Activated T-cell treated with anti-CD3 and anti-CD28 coated beads, Interleukin-2, amount 50 U/mL, for 48 hours (primary cell): ENCODE data around the gene HNRNPL.
A peak's percentile ranks its signal among the peaks of the same experiment; 100 is the strongest.
"Not testable (repeated sequence)": the region's sequence is repeated elsewhere in the genome, so short reads cannot be mapped to it uniquely, and the experiment has no call there.

Experiments
- DNase-seq, 2 experiments: peaks; one replicate each; pipeline ENCODE4 v3.0.0-alpha.2; 2020

The HNRNPL gene

DNA sequence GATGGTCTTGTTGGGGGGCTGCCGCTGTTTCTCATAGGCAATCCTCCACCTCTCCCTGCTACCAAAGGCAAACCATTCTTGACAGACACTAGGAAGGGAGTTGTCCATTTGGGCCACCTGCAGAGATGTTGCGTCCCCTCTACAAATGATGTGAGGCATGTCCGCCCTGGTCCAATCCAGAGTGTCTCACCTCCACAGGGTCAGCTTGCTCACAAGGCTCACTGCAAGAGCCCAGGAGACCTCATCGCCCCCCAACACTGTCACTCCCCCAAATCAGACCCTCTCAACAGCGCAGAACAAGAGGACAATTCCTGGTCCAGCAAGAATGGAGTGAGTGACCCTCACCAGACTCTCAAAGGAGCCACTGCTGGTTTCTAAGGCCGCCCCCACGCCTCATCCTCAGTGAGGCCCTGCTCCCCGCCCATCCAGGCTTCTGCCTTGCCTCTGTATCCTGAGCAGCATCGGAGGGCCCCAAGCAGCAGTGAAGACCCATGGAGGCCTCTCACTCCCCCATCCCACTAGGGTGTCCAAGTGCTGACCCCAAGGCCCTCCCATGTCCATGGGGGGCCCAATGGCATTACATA, 6.5 kb downstream of the HNRNPL start:
- DNase-seq, result no peak

DNA sequence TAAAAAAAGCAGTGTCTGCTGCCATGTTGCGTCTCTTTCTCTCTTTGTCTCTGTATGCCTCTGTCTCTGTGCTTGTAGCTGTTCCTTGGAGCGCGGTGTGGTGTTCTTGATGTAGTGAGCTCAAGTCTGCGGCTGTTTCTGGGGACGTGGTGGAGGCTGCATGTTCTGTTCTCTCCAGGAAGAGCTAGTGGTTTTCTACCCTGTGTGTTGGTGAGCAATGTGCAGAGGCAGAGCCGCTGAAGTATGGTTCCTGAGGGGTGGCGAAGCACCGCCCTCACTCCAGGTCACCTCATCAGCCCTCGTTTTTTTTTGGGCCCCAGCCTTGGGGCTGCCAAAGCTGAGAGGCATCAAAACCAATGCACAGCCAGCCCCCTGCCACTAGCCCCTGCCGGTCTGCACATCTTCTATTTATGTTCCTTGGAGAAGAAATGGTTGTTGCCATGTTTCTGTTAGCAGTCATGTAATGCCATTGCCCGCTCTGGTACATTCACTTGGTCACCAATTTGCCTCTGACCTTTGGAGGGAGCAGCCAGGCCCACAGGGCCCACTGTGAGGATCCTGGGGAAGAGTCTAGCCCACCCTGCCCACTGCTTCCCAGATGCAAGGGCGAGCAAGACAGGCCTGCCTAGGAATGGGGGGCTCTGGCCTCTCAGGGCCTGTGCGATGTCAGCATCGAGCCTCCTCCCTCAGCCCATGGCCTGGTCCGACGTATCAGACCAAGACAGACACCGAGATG, 7.2 kb downstream of the HNRNPL start:
- DNase-seq, result peak; percentile 66 to 75

DNA sequence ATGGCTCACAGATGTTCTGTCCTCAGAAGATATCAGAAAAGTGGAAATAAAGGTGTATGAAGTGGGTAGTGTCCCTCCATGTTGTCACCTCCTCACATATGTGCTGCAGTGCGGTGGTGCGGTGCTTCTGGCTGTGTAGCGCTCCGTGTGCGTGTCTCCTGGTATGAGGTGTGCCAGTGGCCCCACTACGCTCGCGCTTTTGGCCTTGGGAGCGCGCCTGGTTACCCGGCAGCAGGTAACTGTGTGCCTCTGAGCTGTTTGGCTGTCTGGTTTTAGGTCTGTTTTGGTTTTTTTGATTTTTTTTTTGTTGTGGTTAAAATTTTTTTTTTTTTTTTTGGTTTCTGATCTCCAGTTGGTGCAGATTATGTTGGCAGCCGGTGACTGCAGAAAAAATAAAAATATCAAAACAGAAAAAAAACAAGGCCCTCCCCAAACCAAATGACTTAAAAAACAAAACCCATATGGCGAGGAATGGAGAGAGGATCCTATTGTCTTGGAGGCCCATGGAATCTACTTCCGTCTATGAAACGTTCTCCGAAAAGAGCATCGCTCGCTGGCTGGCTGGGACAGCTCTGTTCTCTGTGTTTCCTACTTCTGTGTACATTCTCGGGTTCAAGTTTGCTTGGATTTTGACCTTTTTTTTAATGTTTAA, 7.9 kb downstream of the HNRNPL start:
- DNase-seq, result peak; percentile 34 to 44

DNA sequence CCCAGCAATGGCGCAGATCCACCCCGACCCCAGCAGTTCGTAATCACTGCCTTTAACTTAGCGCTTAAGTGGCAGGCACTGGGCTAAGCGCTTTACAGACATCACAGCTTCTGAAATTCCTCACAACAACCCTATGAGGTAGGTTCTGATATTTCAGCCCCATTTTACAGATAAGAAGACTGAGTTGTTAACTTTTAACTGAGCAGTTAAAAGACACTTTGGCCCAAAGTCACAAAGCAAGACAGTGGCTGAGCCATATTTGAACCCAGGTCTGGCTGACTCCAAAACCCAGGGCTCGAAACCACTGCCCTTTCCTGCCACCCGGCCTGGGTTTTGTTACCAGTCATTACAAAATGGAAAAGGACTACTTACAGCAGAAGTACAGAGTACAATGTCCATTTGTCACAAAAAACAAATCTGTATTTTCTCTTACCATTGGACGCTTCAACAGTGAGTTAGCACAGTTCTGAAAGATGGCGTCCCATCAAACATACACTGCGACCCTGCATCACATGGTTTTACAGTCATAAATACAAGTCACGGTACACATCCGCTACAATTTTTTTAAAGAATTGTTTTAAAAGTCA, 8.5 kb downstream of the HNRNPL start:
- DNase-seq, result no peak

DNA sequence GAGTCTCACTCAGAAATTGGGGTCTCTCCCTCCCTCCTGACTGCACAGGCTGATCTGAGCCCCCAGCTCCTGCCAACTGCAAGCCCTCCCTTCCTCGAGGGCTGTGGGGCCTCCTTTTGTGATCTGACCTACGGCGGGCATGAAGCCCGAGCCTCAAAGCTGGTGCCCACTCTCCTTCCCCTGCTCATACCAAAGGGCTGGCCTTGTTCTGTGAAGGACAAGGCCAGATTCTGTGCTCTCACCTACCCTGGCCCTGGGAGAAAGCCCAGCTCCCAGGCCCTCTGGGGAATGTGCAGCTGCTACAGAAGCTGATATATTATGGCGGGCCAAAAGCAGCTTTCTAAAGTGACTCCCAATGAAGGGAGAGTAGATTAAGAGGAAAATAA, 9.2 kb downstream of the HNRNPL start:
- DNase-seq, result no peak

DNA sequence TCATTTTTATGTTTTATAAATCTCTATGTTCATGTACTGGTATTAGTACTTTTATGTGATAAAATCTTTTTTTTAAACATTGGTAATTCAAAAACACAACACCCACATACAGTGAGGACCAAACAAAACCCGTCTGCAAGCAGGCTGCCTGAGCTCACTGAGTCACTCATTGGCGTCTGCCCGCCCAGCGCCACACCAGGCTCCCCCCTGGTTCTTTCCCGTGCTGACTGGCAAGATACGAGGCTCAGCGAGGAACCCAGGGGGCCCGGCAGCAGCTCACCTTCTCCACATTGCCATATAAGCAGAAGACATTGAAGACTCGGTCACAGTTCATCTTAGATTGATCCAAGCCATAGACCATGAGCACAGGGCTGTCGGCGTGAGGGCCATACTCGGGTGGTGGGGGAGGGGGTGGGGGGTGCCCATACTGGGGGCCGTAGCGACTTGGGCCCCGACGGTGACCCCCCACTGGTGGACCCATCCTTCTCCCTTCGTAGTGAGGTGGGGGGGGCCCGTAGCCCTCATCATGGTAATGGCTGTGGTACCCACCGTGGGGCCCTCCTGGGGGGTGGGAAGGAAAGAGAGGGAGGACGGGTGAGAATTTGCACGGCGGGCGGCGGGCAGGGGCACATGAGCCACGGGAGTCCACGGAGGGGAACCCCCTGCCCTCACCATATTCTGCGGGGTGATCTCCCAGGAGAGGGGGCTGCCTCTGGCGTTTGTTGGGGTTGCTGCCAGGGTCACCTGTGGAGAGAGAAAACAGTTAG, 9.8 kb downstream of the HNRNPL start:
- peak in 1 of 2 experiments; percentile 53 for DNase-seq

DNA sequence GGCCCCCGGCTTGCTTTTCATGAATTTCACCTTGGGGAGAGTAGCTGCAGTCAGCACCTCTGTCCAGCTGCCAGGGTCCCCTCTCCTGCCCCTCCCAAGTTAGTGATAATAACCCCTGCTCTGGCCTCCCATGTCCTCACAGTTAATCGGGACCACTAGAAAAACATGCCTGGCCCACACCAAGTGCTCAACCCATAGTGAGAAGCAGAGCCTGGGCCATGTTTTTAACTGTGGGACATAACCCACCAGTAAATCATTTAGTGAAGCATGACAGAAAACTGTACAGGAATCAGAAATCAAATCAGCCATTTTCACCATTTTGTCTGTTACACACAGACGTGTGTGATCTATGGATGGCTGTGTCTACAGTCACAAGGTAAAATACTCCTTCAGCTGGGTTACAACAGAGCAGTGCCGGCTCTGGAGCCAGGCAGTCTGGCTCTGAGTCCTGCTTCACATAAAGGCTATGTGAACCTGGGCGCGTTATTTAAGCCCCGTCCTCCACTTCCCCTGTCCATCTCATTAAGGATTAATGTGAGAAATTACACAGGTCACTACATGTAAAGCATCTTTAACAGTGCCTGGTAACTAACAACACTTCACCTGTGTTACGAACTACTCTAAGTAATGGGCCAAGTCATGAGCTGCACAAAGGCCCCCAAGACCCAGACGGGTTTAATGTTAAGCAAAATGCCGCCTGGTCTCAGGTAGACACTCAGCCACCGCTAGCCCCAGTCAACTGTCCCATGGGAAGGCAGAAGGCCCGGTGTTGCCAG, 10.6 kb downstream of the HNRNPL start:
- DNase-seq, result no peak

DNA sequence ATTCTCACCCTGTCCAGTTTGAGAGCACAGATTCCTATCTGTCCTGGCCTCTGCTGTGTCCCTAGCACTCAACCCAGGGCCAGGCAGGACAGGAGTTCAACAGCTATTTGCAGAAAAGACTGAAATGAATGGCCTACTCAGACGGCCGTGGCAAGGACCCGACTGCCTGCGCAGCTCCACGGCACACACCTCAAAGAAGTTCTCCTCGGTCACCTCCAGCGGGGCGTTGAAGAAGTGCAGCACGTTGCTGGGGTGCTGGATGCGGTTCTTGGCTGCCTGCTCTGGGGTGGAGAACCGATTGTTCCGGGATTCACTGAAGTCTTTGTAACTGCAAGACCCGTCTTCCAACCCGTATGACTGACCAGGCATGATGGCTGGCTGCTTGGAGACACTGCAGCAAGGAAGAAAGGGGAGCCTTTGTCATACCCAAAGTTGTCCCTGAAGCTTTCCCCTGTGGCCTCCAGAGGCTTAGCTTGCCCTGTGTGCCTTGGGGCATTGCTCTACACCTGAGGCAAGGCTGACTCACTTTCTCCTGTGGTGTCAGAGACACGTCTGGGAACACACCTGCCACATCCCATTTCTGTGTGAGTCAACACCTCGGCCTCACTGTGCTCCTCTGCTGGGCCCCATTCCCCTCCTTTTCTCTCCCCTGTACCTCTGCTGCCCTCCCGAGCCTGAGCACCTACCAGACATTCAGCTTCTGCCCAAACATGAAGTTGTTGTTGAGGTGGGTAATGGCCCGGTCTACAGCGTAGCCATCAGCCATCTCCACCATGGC, 11.4 kb downstream of the HNRNPL start:
- peak; percentile 70 to 77 for DNase-seq

DNA sequence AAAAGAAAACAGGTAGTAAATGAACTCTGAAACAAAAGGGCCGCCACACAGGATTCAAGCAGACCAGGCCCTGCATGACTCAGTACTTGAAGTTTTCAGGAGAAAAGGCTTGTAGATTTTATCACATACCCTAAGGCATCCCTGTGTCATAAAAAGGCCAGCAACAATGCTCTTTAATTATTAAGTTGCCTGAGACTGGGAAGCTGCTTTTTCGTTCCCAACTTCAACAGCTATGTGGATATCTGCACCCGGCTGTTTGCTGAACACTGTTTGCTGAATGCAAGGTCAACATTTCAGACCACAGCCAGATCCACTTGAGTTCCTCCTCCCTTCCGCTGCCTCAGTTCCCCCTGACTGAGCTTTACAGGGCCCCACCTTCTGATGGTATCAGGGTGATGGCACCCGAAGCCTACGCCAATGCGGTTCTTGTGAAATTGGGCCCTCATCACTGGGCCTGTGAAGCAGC, 12.1 kb downstream of the HNRNPL start:
- no peak for DNase-seq

DNA sequence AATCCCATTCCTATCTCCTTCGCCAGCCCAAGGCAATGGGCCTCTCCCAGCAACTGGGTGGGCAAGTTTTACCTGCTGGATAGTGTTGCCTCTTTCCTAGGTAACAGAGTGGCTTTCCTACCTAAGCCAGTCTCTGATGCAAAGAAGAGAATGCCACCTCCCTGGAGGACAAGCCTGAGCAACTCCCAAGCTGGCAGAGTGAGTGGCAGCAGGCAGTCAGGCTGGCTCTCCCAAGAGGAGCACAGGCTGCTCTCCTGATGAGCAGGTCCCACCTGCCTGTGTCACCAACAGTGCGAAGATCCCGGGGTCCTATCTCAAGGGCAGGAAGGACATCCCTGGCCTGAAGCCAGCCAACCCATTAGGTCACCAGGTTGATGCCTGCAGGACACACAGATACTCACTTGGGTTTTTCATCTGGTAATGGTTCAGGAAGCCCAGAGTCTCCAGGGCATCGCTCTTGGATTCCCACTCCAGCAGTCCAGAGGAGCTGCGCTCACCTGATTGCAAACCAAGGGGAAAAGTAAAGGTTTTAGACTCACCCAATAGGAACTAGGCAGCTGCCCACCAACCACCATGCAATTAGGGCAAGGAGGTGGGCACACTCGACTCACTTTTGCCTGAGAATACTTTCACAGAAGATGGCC, 12.7 kb downstream of the HNRNPL start:
- no peak for DNase-seq

DNA sequence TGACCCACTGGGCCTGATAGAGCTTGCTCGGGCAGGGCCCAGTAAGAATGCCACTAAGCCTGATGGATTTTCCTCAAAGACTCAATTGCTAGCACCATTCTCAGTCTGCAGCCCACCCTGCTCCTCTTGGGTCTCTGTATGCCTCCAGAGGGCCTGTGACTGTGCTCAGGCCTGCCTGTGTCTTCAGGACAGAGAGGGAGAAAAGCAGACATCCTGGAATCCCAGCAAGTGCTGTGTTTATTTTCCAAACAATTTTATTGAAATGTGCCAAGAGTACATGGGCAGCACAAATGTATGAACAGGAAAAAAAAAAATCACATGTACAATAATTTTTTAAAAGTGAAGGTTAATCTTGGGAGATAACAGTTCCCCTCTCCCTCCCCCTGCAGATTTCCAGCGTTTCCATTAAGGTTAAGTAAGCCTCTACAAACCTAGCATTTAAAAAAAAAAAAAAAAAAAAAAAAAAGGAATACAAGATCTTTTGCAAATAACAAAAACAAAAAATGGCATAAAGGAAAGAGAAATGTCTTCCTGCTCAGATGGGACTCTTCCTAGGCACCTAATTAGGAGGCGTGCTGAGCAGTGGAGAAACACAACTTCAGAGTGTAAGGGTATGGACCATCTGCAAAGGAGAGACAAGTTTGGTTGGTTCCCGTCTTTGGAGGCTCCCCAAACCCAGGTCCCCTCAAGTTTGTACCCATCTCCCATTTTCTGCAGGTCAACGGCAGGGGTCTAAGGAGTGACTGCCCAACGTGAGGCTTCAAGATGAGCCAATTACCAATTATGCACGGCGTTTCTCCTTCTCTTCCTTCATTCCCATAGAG, 13.4 kb downstream of the HNRNPL start:
- DNase-seq, result no peak

DNA sequence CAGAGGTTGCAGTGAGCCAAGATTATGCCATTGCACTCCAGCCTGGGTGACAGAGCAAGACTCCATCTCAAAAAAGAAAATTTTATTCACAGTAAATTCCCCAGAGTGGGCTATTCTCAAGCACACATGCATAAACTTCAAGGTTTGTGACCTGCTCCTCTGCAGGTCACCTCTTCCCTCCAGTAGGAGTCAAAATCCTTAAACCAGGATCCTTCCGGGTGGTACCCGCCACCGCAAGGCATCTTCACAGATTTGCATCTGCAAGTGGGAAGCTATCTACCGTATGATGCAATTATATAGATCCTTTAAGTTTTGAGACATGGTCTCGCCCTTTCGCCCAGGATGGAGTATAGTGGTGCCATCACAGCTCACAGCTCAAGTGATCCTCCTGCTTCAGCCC, 15.2 kb downstream of the HNRNPL start:
- no peak for DNase-seq

DNA sequence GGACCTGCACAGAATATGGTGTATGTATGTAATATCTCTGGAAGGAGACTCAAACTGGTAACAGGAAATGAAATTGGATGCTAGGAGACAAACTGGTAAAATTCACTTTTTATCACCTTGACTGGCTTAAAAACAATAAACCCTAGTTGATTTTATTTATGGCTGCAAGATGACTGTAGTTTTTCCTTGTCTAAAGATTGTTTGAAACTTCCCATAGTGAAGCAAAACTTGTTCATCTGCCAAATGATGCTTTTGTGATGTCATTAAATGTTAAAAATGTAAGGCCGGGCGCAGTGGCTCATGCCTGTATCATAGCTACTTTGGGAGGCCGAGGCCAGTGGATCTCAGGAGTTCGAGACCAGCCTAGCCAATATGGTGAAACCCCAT, 15.7 kb downstream of the HNRNPL start:
- DNase-seq, result no peak

DNA sequence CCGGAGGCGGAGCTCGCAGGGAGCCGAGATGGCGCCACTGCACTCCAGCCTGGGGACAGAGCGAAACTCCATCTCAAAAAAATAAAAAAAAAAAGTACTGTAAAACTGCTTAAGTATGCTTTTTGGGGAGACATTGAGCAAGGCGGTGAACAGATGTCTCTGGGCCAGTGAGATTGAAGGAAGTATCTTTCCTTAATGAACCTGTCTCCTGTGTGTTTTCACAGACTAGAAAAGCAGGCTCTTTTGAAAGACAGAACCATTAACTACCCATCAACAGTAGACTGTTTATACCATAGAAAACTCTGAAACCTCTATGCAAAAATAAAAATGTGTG, 16.7 kb downstream of the HNRNPL start:
- DNase-seq, result no peak

DNA sequence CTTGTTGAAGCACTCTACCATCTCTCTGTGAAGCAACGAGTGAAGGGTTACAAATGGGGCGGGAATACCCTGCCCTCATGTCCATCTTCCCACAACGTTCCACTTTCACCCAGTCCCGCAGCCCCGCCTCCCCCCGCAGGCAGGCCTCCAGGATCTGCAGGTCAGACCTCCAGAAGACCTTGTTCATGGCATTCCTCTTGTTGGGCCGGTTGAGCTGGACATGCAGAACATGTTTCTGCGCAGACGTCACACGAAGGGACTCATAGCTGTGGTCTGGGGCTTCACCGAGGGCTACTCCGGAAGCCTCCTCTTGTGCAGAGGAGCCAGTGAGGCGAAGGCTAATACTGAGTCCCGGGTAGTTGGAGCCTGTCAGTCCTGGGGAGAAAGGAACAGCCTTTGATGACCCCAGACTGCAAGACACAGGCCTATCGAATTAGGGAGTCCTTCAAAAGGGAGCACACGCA, 18.6 kb downstream of the HNRNPL start:
- no peak for DNase-seq

DNA sequence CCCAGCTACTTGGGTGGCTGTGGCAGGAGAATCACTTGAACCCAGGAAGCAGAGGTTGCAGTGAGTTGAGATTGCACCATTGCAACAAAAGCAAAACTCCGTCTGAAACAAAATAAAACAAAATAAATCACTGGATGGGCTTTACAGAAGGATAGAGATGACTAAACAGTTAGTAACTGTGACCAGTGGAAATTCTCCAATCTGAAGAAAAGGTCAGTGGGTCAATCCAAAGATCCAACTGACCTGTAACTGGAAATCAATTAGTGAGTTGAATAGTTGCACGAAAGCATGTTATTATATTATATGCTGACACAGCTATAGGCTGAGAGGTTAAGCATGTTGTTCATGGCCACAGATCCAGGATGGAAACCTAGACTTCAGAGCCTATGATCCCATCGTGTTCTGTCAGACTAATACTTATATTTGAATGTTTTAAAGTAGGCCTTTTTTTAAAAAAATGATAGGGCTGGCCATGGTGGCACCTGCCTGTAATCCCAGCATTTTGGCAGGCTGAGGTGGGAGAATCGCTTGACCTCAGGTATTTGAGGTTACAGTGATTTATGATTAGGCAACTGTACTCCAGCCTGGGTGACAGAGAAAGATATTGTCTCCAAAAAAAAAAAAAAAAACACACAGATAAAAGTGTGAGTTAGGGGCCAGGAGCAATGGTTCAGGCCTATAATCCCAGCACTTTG, 19.6 kb downstream of the HNRNPL start:
- DNase-seq, result no peak

DNA sequence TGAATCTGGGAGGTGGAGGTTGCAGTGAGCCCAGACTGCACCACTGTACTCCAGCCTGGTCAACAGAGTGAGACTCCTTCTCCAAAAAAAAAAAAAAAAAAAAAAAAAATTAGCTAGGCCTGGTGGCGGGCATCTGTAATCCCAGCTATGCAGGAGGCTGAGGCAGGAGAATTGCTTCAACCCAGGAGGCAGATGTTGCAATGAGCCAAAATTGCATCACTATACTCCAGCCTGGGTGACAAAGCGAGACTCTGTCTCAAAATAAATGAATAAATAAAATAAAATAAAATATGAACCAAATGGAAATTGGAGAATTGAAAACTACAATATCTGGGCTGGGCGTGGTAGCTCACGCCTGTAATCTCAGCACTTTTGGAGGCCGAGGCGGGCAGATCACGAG, 20.6 kb downstream of the HNRNPL start:
- DNase-seq, result not testable (repeated sequence)

DNA sequence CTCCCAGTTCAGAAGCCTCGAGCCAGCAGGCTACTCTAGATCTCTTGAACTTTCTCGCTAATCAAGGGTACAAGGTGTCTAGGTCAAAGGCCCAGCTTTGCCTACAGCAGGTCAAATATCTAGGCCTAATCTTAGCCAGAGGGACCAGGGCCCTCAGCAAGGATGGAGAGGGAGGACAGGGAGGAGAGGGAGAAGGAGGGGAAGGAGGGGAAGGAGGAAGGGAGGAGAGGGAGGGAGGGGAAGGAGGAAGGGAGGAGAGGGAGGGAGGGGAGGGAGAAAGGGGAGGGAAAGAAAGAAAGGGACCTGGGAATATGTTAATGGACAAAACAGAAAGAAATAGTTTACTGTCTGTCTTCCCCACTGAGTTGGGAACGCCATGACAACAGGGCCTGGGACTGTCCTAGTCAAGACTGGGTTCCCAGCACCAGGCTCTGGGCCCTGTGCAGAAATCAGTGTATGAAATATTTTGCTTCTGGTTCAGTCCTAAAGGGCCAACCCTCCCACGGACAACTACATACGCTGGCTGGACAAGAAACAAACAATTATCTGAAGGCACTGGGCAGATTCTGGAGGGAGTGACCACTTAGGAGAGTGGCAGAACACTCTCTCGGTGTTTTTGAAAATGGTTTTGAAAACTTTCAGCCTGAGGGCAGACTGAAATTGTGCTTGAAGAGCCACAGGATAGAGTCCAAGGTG, 22.8 kb downstream of the HNRNPL start:
- no peak for DNase-seq

DNA sequence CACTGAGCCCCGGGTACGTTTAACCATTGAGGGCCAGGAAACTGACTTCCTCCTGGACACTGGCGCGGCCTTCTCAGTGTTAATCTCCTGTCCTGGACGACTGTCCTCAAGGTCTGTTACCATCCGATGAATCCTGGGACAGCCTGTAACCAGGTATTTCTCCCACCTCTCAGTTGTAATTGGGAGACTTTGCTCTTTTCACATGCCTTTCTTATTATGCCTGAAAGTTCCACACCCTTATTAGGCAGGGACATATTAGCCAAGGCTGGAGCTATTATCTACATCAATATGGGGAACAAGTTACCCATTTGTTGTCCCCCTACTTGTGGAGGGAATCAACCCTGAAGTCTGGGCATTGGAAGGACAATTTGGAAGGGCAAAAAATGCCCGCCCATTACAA, 23.9 kb downstream of the HNRNPL start:
- DNase-seq, result not testable (repeated sequence)
